Upper lobe of right lung (tissue), 1 donor: ENCODE data around the gene OTUB2. TPM values are rescaled to one million over a fixed set of nuclear protein-coding genes. Genes with fewer than 3 reads are reported as not detected.

Experiments used
- ATAC-seq: fragments of 200-7000 bp; cut with Tn5 transposase; one replicate; pipeline ENCODE4 v1.9.1; 2020; ENCODE audit warnings: mild to moderate bottlenecking, moderate library complexity
- DNase-seq: peaks from one replicate; pipeline ENCODE4 v3.0.0-alpha.2; 2020
- H3K27ac ChIP-seq: fragments of 200-600 bp; one replicate; pipeline ENCODE4 v1.8.0; 2022
- H3K27me3 ChIP-seq: fragments of 200-600 bp; one replicate; pipeline ENCODE4 v1.8.0; 2022; ENCODE audit warnings: mild to moderate bottlenecking
- H3K36me3 ChIP-seq: fragments of 200-600 bp; one replicate; pipeline ENCODE4 v1.8.0; 2022
- H3K4me1 ChIP-seq: fragments of 200-600 bp; one replicate; pipeline ENCODE4 v1.8.0; 2022
- H3K4me3 ChIP-seq: fragments of 200-600 bp; one replicate; pipeline ENCODE4 v1.8.0; 2022; ENCODE audit warnings: mild to moderate bottlenecking
- H3K9me3 ChIP-seq: fragments of 200-600 bp; one replicate; pipeline ENCODE4 v1.8.0; 2022
- intact Hi-C: fragments of 100-400 bp; cut with DNase I; formaldehyde crosslinking; loops from one replicate; pipeline ENCODE4 v1.11.0; 2022
- total RNA-seq: library from RNA; stranded (reverse); fragmentation: NEBNext Ultra II Directional; extraction: Animal tissue kit (Norgen Biotek cat#: 25700); gene quantifications from one replicate; pipeline ENCODE4 v1.2.1, GENCODE V29; 2021
- TF ChIP-seq, protein P1 (sequence below): fragments of 200-600 bp; IDR thresholded peaks from one replicate; pipeline ENCODE4 v1.8.0; 2022; ENCODE audit warnings: antibody characterized with exemption
- donor health status: DM: no; HTN: yes; CAD: no; lungs with severe emphysema.

The OTUB2 gene
- total RNA-seq, 1 donor from 2014 or later, result 1.0 TPM

DNA sequence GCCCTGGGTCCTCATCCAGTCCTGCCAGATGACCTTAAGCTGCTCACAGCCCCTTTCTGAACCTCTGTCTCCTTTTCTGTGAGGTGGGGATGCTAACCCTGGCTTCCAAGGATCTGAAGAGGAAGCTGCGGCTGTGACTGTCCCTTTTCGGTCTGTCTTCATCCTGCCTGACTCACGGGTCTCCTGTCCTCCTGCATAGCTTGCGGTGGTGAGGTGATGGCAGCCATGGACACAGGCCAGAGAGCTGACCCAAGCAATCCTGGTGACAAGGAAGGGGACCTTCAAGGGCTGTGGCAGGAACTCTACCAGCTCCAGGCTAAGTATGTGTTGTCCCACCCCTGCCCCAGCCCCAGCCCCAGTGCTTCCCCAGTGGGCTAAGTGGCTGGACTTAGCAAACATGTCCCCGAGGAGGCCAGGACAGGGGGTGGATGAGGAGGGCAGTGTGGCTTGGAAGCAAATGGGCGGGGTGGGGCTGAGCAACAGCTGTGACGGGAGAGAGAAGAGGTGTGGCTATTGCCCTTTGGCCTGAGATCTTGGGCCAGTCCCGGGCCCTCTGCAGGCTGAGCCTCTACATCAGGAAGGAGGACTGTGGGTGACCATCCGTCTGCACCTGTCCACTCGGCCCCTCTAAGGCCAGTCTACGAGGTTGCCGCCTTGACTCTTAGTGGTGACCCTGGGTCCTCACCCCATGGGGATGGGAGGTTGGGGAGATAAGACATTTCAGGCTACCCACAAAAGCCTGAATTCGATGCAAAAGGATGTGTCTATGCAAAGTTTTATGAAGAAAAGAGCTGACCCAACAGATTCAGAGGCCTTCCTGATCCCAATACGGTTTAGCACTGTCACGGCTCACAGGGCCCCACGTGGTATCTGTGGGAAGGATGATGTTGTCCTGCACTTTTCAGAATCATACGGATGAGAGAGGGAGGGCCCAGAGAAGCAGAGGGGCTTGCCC is 27.9 kb upstream of the OTUB2 start:
- DNase-seq, result no peak
- no peak for ATAC-seq
- intact Hi-C loops, result no loop called here
- H3K4me3 ChIP-seq, result no peak overlapping the region
- H3K36me3 ChIP-seq, result no peaks in the 10 kb centered on the region
- H3K4me1 ChIP-seq, result no peaks in the 10 kb centered on the region
- H3K27ac ChIP-seq, result no peak overlapping the region
- H3K27me3 ChIP-seq, result no peaks in the 10 kb centered on the region
- TF ChIP-seq, protein P1, sequence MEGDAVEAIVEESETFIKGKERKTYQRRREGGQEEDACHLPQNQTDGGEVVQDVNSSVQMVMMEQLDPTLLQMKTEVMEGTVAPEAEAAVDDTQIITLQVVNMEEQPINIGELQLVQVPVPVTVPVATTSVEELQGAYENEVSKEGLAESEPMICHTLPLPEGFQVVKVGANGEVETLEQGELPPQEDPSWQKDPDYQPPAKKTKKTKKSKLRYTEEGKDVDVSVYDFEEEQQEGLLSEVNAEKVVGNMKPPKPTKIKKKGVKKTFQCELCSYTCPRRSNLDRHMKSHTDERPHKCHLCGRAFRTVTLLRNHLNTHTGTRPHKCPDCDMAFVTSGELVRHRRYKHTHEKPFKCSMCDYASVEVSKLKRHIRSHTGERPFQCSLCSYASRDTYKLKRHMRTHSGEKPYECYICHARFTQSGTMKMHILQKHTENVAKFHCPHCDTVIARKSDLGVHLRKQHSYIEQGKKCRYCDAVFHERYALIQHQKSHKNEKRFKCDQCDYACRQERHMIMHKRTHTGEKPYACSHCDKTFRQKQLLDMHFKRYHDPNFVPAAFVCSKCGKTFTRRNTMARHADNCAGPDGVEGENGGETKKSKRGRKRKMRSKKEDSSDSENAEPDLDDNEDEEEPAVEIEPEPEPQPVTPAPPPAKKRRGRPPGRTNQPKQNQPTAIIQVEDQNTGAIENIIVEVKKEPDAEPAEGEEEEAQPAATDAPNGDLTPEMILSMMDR, result no peak
- H3K9me3 ChIP-seq, result no peaks in the 10 kb centered on the region

DNA sequence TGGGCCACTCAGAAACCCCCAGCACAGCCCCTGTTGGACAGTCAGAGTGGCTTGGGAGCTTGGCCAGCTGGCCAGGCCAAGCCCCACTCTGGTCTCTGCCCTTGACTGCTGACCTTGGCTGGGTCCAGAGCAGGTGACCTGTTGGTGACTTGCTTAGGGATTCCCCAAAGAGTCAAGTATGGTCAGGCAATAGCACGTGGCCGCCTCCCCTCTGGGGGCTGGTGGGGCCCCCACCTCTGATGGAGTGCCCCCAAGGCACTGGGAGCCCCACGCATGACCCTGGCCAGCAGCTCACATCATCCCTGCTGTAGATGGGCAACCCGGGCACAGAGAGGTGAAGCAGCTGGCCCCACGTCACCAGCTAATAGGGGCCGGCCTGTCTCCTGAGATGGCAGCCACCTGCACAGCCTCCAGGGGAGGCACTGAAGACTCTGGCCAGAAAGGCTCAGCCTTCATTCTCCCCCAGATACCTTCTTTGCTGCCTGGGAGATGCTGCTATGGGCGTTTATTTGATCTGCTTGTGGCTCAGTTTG is 27.2 kb upstream of the OTUB2 start:
- no peak for ATAC-seq
- H3K27ac ChIP-seq, result no peak overlapping the region
- TF ChIP-seq, protein P1, result no peak
- no peak for DNase-seq
- no peak overlapping the region for H3K4me3 ChIP-seq
- H3K4me1 ChIP-seq, result no peaks in the 10 kb centered on the region
- no peaks in the 10 kb centered on the region for H3K36me3 ChIP-seq
- no peaks in the 10 kb centered on the region for H3K9me3 ChIP-seq
- no peaks in the 10 kb centered on the region for H3K27me3 ChIP-seq
- intact Hi-C loops, result no loop called here

DNA sequence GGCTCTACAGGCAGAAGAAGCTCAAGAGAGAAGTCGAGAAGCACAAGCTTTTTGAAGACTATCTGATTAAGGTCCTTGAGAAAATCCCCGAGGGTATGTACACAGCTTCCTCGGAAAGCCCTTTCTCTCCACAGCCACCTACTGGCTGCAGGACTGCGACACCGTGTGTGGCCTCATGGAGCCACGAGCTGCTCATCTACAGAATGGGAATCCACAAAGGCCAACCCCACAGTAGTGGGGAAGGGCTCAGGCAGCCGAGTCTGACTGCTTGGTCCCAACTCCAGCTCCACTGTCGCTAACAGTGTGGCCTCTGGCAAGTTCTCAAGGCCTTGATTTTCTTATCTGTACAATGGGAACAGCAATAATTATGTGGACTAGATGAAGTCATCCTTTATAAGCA is 26.6 kb upstream of the OTUB2 start:
- Histone ChIP-seq H3K36me3 (no peaks in the 10 kb centered on the region), H3K27me3 (no peaks in the 10 kb centered on the region), H3K27ac (no peak overlapping the region), H3K4me3 (no peak overlapping the region), H3K9me3 (no peaks in the 10 kb centered on the region), H3K4me1 (no peaks in the 10 kb centered on the region)
- TF ChIP-seq, protein P1, result no peak
- no peak for ATAC-seq
- intact Hi-C loops, result no loop called here
- DNase-seq, result no peak

DNA sequence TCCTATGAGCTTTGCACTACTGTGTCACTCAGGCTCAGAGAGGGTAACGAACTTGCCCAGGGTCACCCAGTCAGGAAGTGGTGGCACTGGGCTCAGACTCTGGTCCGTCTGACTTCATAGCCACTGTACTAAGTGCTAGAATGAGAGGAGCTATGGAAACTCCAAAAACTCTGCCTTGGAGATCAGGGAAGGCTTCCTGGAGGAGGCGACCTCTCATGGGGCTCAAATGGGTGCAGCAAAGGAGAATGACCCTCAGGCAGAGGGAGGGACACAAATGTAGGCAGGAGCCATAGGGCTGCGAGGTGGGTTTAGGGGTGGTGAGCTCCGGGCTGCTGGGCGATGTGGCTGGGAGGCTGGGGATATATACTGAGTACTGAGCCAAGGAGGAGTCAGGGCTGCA is 25.9 kb upstream of the OTUB2 start:
- no peaks in the 10 kb centered on the region for H3K4me1 ChIP-seq
- TF ChIP-seq, protein P1, result no peak
- no peak for ATAC-seq
- H3K36me3 ChIP-seq, result no peaks in the 10 kb centered on the region
- no peaks in the 10 kb centered on the region for H3K9me3 ChIP-seq
- H3K4me3 ChIP-seq, result no peak overlapping the region
- H3K27me3 ChIP-seq, result no peaks in the 10 kb centered on the region
- intact Hi-C loops, result no loop called here
- no peak overlapping the region for H3K27ac ChIP-seq
- DNase-seq, result no peak

DNA sequence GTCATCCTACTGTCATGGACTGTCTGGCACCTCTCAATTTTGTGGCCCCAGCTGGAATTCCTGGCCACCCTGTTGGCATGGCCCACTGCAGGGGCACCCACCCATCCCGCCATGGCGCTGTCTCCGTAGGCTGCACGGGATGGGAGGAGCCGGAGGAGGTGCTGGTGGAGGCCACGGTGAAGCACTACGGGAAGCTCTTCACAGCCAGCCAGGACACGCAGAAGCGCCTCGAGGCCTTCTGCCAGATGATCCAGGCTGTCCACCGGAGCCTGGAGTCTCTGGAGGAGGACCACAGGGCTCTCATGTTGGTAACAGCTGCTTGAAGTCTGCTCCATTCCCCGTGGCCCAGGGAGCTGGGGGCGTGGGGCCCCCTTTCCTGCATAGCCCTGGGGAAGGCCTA is 25.1 kb upstream of the OTUB2 start:
- intact Hi-C loops, result no loop called here
- no peak for DNase-seq
- TF ChIP-seq, protein P1, result no peak
- H3K9me3 ChIP-seq, result no peaks in the 10 kb centered on the region
- no peak for ATAC-seq
- H3K4me1 ChIP-seq, result no peaks in the 10 kb centered on the region
- no peak overlapping the region for H3K27ac ChIP-seq
- H3K4me3 ChIP-seq, result no peak overlapping the region
- no peaks in the 10 kb centered on the region for H3K36me3 ChIP-seq
- no peaks in the 10 kb centered on the region for H3K27me3 ChIP-seq
